GM20431 (cell line): ENCODE data around the gene DYSF.
"Not testable (repeated sequence)": the region's sequence is repeated elsewhere in the genome, so short reads cannot be mapped to it uniquely, and the experiment has no call there.

ENCODE experiments used
- in situ Hi-C: fragments of 300-500 bp; cut with MseI, MboI; formaldehyde crosslinking; loops from one replicate; pipeline ENCODE4 v1.15.0; 2020; ENCODE audit warnings: low sequenced_read_pairs; ENCODE audit not compliant: unreplicated experiment

The DYSF gene

DNA sequence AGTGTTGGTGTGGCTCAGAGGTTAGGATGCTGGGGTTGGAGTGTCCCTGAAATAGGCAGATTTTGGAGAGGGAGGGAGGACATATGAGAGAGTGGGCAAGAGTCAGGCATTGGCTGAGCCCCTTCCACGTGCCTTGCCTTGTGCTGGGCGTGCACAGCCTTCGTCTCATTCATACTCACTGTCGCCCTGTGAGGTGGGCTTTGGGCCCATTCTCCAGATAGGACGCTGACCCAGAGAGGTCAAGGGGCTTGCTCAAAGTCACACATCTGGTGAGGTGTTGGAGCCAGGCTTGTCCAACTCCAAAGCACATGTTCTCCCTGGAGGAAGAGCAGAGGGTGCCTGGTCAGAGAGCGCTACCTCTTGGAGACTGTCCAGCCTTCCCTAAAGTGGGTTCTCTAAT lies 166.8 kb downstream of the DYSF start:
- in situ Hi-C loops, result no loop called here

DNA sequence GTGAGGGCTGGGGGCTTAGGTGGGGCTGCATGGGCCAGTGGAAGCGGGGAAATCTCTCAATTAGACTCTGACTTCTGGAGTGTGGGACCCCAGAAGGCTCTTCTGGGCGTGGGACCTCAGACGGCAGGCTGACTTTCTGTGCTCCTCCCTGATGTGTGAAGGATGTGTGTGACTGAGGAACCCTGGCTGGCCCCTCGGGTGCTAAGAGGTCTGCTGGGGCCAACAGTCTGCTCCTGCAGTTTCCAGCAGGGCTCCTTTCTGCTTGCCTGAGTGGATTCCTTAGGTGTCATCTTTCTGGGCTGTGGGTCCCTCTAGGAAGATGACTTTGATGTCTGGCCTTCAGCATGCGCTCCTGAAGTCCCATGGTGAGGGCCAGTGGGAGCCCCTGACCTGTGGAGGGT lies 167.5 kb downstream of the DYSF start:
- in situ Hi-C loops, result no loop called here

DNA sequence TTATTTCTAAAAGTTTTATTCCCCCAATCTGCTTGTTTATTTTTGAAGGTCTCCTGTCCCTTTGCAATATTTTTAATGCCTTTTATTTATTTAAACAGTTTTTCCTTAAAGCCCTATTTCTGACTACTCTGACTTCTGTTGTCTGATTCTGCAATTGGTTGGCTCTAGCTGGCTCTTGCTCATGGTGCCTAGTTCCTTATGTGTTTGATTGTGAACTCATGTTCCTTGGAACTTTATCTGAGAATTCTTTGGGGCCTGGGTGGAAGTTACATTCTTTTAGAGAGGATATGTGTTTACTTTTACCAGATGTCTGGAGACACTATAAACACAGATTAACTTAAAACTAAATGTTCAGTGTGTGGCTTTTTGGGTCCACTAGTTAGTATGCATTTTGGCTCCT lies 175.9 kb downstream of the DYSF start:
- in situ Hi-C loops, result no loop called here

DNA sequence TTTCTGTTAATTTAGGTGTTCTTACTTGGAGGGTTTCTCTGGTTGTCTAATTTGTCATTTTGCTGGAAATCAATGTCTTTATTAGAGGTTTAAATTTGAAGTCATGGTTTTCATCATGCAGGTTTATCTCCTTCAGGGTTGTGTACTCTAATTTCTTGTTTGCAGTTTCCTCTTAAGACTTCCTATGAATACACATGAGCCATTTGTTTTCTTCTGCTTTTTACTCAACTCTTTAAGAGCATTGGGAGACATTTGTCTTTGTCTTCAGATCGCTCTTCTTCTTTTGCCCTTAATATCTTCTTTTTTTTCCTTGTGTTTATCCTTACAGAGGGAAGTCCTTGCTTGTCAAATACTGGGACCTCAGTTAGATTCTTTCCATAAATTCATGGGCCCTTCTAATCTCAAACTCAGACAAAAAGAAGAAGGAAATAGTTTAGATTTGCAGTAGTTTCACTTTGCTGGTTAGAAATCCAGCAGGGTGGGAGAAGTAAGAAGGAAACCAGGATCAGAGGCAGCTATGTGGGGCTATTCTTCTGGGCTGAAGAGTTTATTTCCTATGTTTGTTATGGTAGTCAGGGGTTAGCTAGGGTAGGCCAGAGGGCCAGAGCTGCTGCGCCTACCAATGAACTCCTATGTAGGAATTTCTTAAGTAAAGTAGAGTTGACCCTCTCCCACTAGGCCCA lies 176.6 kb downstream of the DYSF start:
- in situ Hi-C loops, result no loop called here

DNA sequence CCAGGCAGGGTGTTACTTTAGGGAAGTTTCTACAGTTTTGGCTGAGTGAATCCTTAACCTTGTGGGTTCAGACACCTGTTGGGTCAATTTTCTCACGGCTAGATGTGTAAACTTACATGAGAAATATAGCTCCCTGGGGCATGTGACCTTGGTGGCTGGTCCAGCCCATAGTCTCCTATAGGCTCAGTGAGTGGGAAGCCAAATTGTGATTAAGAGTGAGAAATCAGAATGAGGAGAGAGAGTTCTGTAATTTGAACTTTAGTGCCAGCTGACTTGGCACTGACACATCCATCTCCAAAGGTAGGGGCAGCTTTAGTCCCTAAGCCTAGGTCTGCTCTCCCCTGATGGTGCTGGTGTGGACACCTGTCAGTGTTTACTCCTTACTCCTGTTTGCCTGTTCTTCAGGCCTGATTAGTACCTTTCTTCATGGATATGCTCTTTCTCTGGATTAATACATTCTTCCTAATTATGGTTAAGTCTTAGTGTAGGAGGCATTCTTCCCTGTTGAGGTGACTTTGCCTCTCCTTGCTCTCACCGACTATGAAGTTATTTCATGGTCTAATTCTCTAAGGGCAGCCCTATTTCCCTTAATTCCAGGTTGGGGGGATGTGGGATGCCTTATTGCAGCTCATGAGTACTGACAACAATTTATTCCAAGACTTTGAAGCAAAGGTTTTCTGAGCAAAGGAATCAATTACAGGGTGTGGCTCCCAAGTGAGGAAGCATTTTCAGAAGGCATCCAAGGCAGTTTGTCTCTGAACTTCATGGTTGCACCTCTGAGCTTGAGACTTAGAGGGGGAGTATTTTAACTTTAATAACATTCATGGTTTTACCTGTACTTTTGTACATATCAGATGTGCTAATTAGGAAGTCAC lies 177.3 kb downstream of the DYSF start:
- in situ Hi-C loops, result no loop called here

DNA sequence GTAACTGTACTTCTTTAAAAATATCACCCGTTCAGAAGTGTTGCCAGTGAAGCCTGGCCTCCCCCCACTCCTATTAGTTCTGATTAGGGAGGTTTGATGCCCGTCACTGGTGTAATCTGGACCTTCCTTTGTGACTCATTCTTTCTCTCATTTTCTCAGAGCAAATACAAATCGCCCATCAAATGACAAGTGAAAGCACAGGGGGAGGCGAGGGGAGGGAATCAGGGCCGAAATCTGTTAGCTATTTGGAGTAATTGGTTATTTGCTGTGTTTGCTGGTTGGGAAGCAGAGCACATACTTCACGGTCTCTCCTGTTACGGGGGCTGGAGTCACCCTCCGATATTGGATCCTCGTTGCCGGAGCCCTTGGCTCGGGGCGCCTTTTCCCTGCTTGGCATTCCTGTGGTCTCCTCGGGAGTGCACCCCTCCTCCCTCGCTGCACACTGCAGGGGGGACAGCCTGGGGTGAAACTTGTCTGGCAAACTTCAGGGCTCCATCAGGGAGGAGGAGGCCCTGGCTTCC lies 178.1 kb downstream of the DYSF start:
- in situ Hi-C loops, result no loop called here

DNA sequence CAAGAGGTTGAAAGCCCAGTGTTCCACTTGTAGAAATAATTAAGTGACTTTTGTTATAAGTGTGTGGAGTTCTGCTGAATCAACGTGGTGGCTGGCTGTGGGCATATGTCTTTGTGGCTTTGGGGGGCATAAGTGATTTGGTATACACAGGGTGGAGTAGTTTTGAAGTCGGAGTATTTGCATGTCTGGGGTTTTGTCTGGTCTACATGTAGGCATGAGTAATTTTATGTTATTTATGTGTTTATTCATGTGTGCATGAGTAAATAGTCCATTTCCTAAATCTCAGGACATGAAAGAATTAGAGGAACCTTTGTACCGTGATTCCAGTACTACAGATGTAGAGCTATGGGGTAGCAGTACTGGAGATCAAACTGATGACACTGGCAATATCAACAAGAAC lies 179.7 kb downstream of the DYSF start:
- in situ Hi-C loops, result no loop called here

DNA sequence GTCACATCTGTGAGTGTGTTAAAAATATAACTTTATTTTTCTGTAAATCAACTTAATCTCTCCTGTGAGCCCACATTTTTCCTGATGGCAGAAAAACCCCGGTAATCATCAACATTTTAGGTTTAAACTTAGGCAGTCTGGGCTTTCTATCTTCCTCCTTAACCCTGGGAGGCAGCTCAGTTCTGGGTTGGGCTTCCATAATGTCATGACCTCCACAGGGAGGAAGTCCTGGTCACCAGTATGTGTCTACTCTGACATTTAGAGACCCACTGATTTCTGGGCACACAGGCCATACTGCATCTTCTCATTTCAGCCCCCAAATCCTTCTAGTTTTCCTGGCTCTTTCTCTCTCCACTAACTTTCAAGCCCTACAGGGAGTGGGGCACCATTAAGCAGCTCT lies 181.2 kb downstream of the DYSF start:
- in situ Hi-C loops, result no loop called here

DNA sequence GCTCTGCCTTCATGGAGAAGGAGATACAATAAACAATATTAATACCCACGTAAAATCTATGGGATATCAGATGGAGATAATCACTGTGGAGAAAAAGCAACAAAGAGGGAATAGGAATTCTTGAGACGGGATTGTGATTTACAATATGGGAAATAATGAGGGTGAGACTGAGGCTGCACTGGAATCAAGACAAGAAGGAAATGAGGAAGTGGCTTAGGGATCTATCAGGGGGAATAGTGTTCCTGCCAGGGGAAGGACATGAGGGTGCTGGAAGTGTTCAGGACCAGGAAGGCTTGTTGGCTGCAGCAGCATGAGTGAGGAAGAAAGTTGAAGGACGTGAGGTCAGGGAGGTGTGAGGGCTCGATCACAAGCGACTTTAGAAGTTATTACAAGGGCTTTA lies 182.4 kb downstream of the DYSF start:
- in situ Hi-C loops, result no loop called here

DNA sequence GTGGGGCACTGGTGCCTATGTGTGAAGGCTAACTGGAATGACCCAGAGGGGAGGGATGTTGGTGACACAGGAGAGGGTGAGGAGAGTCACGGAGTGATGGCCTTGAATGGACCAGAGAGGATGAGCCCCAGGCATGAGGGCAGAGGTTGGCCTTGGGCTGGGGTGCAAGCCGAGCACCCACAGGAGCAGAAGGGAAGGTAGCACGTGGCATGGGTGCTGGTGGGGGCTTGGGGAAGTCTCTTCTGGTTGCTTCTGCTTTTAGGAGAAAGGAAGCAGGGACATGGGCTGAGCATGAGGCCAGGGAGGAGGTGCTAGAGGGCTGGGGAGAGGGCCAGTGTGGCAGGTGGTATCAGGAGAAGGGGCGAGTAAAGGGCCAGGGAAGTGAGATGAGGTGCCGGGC lies 183.8 kb downstream of the DYSF start:
- in situ Hi-C loops, result no loop called here

DNA sequence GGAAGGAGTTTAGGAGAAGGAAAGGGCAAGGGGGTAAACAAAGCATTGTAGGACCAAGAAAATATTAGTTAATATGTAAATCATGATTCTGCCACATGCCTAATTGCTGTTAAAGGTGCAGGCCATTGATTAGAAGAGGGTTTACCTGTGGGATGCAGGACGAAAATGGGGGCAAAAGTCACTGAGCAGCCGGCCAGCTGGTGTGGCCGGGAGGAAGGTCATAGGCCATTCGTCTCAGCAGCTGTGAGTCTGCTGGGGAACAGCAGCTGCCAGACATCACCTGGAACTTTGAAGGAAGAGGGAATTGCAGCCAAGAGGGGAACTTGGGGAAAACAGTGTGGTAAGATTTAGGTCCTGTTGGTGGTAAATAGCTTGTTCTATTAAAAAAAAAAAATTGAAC lies 184.4 kb downstream of the DYSF start:
- in situ Hi-C loops, result no loop called here

DNA sequence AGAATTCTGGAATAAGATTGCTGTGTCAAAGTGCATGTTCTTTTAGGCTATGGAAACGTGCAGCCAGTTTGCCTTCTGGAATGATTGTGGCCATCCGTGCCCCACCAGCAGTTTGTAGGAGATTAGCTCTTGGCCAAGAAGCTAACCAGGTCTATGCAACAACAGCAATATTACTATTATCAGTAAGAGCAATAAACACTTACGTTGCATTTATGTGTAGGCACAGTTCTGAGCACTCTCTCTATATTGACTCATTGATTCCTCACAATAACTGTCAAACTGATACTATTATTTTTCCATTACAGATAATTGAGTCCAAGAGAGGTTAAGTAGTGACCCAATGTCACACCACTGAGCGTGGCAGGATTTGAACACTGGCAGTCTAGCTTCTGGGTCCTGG lies 186.4 kb downstream of the DYSF start:
- in situ Hi-C loops, result no loop called here

DNA sequence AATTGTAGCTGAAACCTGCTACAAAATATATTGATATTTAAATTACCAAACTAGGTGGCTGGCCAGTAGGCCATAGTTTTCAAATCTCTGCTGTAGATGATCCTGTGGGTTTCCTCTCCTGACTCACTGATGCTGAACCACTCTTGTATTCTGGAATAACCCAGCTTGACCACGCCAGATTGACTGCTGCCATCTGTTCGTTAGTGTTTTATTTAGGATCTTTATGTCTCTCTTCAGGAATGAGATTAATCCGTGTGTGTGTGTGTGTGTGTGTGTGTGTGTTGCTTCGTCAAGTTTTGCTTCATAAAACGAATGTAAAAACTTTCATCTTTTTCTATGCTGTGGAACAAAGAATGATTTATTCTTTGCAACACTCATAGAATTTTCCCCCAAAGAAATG lies 187.1 kb downstream of the DYSF start:
- in situ Hi-C loops, result no loop called here

DNA sequence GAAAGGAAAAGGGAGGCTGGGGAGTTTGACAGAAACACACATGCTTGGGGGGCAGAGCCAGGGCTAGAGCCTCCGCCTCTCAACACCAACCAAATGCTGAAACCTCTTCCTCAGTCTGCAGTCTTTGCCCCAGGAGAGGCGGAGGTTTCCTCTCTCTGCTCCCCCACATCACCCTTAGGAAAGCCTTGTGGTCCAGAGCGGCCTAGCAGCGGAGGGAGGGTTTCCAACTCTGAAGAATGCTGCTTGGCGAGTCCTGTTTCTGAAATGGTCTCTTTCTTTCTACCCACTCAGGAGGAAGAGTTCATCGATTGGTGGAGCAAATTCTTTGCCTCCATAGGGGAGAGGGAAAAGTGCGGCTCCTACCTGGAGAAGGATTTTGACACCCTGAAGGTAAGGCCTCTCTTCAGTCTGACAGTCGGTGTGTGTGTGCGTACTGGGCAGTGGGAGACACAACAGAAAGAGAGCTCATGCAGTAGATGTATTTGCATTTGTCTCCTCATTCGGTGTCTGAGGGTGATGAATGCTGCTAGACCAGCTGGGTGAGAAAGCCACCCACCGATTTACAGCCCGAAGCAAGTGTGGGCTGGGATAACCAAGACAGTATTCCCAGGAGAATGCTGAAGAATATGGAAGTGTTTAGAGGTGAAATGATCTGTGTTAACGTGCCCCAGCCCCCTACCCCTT lies 190.5 kb downstream of the DYSF start:
- in situ Hi-C loops, result no loop called here

DNA sequence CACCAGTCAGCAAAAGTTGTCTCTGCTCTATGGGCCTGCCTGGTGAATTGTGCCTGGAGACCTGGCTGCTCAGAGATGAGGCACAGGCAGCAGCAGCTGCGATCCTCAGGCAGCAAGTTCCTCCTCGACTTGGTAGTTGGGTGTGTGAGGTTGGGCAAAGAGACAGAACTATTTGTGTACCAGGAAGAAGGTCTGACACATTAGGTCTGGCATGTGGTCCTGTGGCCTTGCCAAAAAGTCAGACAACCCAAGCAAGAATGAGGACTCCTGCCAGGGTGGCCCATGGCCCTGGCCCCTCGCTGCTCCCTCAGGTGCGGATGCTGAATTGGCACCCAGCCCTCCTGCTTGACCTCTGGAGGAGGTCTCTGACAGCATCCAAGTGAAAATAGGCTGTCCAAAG lies 192.7 kb downstream of the DYSF start:
- in situ Hi-C loops, result no loop called here

DNA sequence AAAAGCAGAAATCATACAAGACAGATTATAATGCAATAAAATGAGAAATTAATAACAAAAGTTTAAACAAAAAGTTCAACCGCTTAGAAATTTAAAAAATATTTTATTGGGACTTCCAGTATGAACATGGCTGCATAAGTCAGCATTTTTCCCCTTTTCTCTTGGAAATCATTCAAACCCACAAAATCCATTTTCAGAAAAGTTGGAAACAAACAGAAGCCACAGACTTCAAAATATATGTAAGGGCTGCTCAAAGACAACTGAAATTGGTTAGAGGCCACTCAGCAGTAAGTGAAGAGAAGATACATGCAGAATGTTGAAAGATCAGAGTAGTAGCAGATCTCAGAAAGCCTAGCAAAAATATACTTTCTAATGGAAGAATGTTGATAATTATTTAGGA lies 194.0 kb downstream of the DYSF start:
- in situ Hi-C loops, result no loop called here

DNA sequence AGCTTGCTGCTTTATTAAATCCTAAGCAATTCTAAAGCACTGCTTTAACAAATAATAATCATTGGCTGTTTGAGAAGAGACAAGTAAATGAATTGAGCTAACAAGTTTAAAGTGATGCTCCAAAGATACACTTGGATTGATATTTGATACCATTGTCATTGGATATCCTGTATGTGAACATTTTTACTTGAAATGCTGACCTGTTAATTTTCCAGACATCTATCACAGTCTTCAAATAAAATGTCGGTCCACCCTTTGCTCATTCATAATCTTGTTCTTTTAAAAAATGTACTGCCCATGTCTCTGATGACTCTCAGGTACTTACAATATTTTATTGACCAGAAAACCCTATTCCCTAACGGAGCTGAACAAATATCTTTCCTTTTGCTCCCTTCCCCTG lies 202.1 kb downstream of the DYSF start:
- in situ Hi-C loops, result no loop called here

DNA sequence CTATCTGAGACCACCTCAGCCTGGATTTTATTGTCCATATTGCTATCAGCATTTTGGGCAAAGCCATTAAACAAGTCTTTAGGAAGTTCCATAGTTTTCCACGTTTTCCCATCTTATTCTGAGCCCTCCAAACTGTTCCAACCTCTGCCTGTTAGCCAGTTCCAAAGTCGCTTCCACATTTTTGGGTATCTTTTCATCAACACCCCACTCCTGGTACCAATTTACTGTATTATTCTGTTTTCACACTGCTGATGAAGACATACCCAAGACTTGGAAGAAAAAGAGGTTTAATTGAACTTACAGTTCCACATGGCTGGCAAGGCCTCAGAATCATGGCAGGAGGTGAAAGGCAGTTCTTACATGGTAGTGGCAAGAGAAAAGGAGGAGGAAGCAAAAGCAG lies 204.9 kb downstream of the DYSF start:
- in situ Hi-C loops, result not testable (repeated sequence)

DNA sequence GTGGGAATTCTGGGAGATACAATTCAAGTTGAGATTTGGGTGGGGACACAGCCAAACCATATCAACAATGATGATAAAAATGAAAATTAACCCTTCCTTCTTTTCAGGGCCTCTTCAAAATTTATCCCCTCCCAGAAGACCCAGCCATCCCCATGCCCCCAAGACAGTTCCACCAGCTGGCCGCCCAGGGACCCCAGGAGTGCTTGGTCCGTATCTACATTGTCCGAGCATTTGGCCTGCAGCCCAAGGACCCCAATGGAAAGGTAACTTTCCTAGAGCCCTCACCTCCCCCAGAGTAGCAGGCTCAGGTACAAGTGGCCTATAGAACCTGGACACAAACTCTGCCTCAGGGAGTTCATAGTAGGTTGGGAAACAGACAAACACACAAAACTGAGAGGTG lies 205.4 kb downstream of the DYSF start:
- in situ Hi-C loops, result no loop called here

DNA sequence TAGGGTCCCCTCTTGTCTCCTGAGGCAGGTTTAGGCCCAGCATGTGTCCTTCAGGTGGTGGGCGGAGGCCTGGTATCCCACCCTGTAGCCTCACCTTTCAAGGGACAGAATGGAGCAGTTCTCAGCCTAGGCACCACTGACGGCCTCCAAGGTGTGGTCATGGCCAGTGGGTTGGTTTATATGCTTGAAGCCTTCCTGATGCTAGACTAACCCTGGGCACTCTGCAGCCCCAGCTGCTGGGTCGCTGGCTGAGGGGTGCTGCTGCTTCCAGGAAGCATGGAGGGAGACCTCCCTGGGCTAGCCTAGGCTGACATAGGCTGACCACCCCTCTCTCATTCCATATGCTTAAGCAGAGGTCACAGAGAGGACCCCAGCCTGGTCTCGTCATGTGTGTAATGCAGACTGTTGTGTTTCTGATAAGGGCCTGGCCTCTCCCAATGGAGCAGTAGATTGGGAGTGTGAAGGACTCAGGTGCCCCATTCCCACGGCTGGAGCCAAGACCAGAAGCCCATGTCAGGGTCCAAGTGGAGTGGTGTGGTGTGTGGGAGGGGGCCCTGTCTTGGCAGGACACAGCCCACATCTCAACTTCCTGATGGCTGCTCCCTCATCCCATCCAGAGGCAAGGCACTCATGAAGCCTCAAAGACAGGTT lies 206.6 kb downstream of the DYSF start:
- in situ Hi-C loops, result no loop called here
